Measurements from ENCODE around the gene RIPK4. TPM values are rescaled to one million over a fixed set of nuclear protein-coding genes. Genes with fewer than 3 reads are reported as not detected.

RIPK4 gene
- total RNA-seq, 1 experiment from 2014 or later: 252 TPM

- Histone ChIP-seq H2AFZ (ENCODE audit: low read length) (no peak overlapping the region), H3K4me3 (ENCODE audit: low read length) (no peak overlapping the region), H3K9me3 (ENCODE audit: low read length) (no peaks in the 10 kb centered on the region), H3F3A (ENCODE audit: low read length, unreplicated experiment) (no peaks in the 10 kb centered on the region), H3K9me2 (replicated peaks; ENCODE audit: low read length) (no peaks in the 10 kb centered on the region), H3K4me2 (ENCODE audit: low read length) (no peak overlapping the region), H3K9ac (ENCODE audit: low read length) (no peak overlapping the region), H4K20me1 (ENCODE audit: low read length) (no peaks in the 10 kb centered on the region), H3K4me1 (ENCODE audit: insufficient read depth, low read length) (no peaks in the 10 kb centered on the region), H3K36me3 (ENCODE audit: low read depth, low read length) (peaks cover 17% of the 10 kb centered on the region), H3K79me2 (ENCODE audit: low read length) (no peaks in the 10 kb centered on the region), H3K27ac (ENCODE audit: low read length) (no peak overlapping the region), H3K27me3 (ENCODE audit: low read length) (no peaks in the 10 kb centered on the region)
- intact Hi-C loops (cut with micrococcal nuclease): no loop called here
- ChIA-PET CTCF (interaction anchor here (1.1 kb wide), 1 partner anchor 32 kb away, joined by 3 read pairs; no protein-coding TSS in a partner anchor), POLR2A (ENCODE audit: unreplicated experiment) (no interaction called here)
- no TSS peak for BruUV-seq (replicated peaks)
- ATAC-seq (no peak), DNase-seq (no peak)
- TF ChIP-seq EZH2phosphoT487 (IDR thresholded peaks at IDR 0.05; ENCODE audit: borderline replicate concordance, low read length): no peak
- TF ChIP-seq, protein P1, sequence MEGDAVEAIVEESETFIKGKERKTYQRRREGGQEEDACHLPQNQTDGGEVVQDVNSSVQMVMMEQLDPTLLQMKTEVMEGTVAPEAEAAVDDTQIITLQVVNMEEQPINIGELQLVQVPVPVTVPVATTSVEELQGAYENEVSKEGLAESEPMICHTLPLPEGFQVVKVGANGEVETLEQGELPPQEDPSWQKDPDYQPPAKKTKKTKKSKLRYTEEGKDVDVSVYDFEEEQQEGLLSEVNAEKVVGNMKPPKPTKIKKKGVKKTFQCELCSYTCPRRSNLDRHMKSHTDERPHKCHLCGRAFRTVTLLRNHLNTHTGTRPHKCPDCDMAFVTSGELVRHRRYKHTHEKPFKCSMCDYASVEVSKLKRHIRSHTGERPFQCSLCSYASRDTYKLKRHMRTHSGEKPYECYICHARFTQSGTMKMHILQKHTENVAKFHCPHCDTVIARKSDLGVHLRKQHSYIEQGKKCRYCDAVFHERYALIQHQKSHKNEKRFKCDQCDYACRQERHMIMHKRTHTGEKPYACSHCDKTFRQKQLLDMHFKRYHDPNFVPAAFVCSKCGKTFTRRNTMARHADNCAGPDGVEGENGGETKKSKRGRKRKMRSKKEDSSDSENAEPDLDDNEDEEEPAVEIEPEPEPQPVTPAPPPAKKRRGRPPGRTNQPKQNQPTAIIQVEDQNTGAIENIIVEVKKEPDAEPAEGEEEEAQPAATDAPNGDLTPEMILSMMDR (conservative IDR thresholded peaks at IDR 0.05; ENCODE audit: low read depth, low read length): no peak
- TF ChIP-seq EZH2 (IDR thresholded peaks at IDR 0.05; ENCODE audit: low read length, unreplicated experiment): no peak
These were observed 43.2 kb upstream of the RIPK4 start for GRCh38 chr21:41809891-41810596.

- no peak overlapping the region for H3K27ac ChIP-seq (ENCODE audit: low read length)
- no peak for ATAC-seq
- intact Hi-C loops (cut with micrococcal nuclease): no loop called here
- TF ChIP-seq, protein P1 (conservative IDR thresholded peaks at IDR 0.05; ENCODE audit: low read depth, low read length): no peak
- TF ChIP-seq EZH2phosphoT487 (IDR thresholded peaks at IDR 0.05; ENCODE audit: borderline replicate concordance, low read length) (no peak), EZH2 (IDR thresholded peaks at IDR 0.05; ENCODE audit: low read length, unreplicated experiment) (no peak)
- no peak overlapping the region for H2AFZ ChIP-seq (ENCODE audit: low read length)
- ChIA-PET POLR2A (ENCODE audit: unreplicated experiment) (interaction anchor here (0.6 kb wide), 1 partner anchor 101 kb away, joined by 3 read pairs; no protein-coding TSS in a partner anchor), CTCF (no interaction called here)
- BruUV-seq (replicated peaks): no TSS peak
- no peak overlapping the region for H3K4me3 ChIP-seq (ENCODE audit: low read length)
- no peaks in the 10 kb centered on the region for H3K27me3 ChIP-seq (ENCODE audit: low read length)
- no peaks in the 10 kb centered on the region for H3K79me2 ChIP-seq (ENCODE audit: low read length)
- no peak for DNase-seq
- no peaks in the 10 kb centered on the region for H3K4me1 ChIP-seq (ENCODE audit: insufficient read depth, low read length)
- H3K9me2 ChIP-seq (replicated peaks; ENCODE audit: low read length): no peaks in the 10 kb centered on the region
- no peaks in the 10 kb centered on the region for H3F3A ChIP-seq (ENCODE audit: low read length, unreplicated experiment)
- H4K20me1 ChIP-seq (ENCODE audit: low read length): no peaks in the 10 kb centered on the region
- H3K9ac ChIP-seq (ENCODE audit: low read length): no peak overlapping the region
- no peaks in the 10 kb centered on the region for H3K9me3 ChIP-seq (ENCODE audit: low read length)
- H3K36me3 ChIP-seq (ENCODE audit: low read depth, low read length): peaks cover 16% of the 10 kb centered on the region
- H3K4me2 ChIP-seq (ENCODE audit: low read length): no peak overlapping the region
These were observed 42.0 kb upstream of the RIPK4 start for GRCh38 chr21:41808846-41809245.

DNA sequence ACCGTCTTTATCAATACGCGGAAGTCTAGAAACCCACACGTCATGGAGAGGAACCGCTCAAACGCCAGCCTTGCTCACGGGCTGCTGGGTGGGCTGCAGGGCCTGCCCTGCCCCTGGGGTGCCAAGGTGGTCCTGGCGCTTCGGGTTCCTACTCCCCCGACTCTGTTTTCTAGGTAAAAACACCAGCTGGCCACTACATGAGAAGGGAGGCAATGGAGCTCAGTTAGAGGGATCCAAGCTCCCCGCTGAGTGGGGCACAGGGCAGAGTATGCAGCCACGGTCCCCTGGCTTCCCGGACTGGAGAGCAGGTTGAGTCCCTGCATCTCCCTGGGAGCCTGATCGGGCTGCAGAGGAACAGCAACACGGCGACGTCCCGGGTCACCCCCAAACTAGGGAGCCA, 41.2 kb upstream of the RIPK4 start:
- Histone ChIP-seq H3K9ac (ENCODE audit: low read length) (no peak overlapping the region), H3K36me3 (ENCODE audit: low read depth, low read length) (peaks cover 16% of the 10 kb centered on the region), H3K4me1 (ENCODE audit: insufficient read depth, low read length) (peaks cover 5% of the 10 kb centered on the region), H3K4me3 (ENCODE audit: low read length) (no peak overlapping the region), H3K27me3 (ENCODE audit: low read length) (no peaks in the 10 kb centered on the region), H3F3A (ENCODE audit: low read length, unreplicated experiment) (no peaks in the 10 kb centered on the region), H3K27ac (ENCODE audit: low read length) (no peak overlapping the region), H3K4me2 (ENCODE audit: low read length) (no peak overlapping the region), H4K20me1 (ENCODE audit: low read length) (no peaks in the 10 kb centered on the region), H3K9me2 (replicated peaks; ENCODE audit: low read length) (no peaks in the 10 kb centered on the region), H3K9me3 (ENCODE audit: low read length) (no peaks in the 10 kb centered on the region), H2AFZ (ENCODE audit: low read length) (no peak overlapping the region), H3K79me2 (ENCODE audit: low read length) (no peaks in the 10 kb centered on the region)
- CTCF ChIA-PET: no interaction called here
- intact Hi-C loops (cut with micrococcal nuclease): no loop called here
- POLR2A ChIA-PET (ENCODE audit: unreplicated experiment): no interaction called here
- DNase-seq (no peak), ATAC-seq (no peak)
- TF ChIP-seq EZH2 (IDR thresholded peaks at IDR 0.05; ENCODE audit: low read length, unreplicated experiment) (no peak), EZH2phosphoT487 (IDR thresholded peaks at IDR 0.05; ENCODE audit: borderline replicate concordance, low read length) (no peak)
- TF ChIP-seq, protein P1 (conservative IDR thresholded peaks at IDR 0.05; ENCODE audit: low read depth, low read length): no peak
- BruUV-seq (replicated peaks): no TSS peak
